ENCODE data around the gene RPL37.

RPL37 gene

GRCh38 chr5:40779561-40779960 is 55.5 kb downstream of the RPL37 start:
- Histone ChIP-seq H3K27me3 (ENCODE audit: control insufficient read depth, low read length) (no peaks in the 10 kb centered on the region), H3F3A (ENCODE audit: control insufficient read depth, insufficient read depth) (no peaks in the 10 kb centered on the region), H3K79me2 (ENCODE audit: control insufficient read depth, low read length) (peaks cover 59% of the 10 kb centered on the region), H4K20me1 (ENCODE audit: control insufficient read depth, insufficient read depth, low read depth, low read length) (peaks cover 8% of the 10 kb centered on the region; the same call in 1 of the 2 replicates), H3K4me2 (ENCODE audit: low read length) (no peak overlapping the region), H3K4me1 (ENCODE audit: control insufficient read depth, low read length) (no peaks in the 10 kb centered on the region), H3K9me3 (ENCODE audit: control insufficient read depth, insufficient read depth, low read length) (no peaks in the 10 kb centered on the region), H3K9me2 (replicated peaks; ENCODE audit: control insufficient read depth, low read length) (no peaks in the 10 kb centered on the region), H3K4me3 (ENCODE audit: low read length) (no peak overlapping the region), H3K36me3 (ENCODE audit: control insufficient read depth, low read length) (peaks cover 21% of the 10 kb centered on the region), H3K27ac (ENCODE audit: low read depth, low read length) (no peak overlapping the region)
- no peak for TF ChIP-seq CTCF (IDR thresholded peaks at IDR 0.05; ENCODE audit: low read depth, low read length, poor library complexity, severe bottlenecking)
- TF ChIP-seq EZH2phosphoT487 (IDR thresholded peaks at IDR 0.05; ENCODE audit: borderline replicate concordance, low read length): no peak

GRCh38 chr5:40778133-40778532 is 56.9 kb downstream of the RPL37 start:
- no peak overlapping the region for H3K27ac ChIP-seq (ENCODE audit: low read depth, low read length)
- no peaks in the 10 kb centered on the region for H3K9me3 ChIP-seq (ENCODE audit: control insufficient read depth, insufficient read depth, low read length)
- no peak overlapping the region for H3K4me3 ChIP-seq (ENCODE audit: low read length)
- H4K20me1 ChIP-seq (ENCODE audit: control insufficient read depth, insufficient read depth, low read depth, low read length): no peaks in the 10 kb centered on the region
- no peaks in the 10 kb centered on the region for H3K4me1 ChIP-seq (ENCODE audit: control insufficient read depth, low read length)
- peaks cover 26% of the 10 kb centered on the region for H3K36me3 ChIP-seq (ENCODE audit: control insufficient read depth, low read length)
- H3K79me2 ChIP-seq (ENCODE audit: control insufficient read depth, low read length): peaks cover 45% of the 10 kb centered on the region
- no peaks in the 10 kb centered on the region for H3F3A ChIP-seq (ENCODE audit: control insufficient read depth, insufficient read depth)
- no peak for TF ChIP-seq EZH2phosphoT487 (IDR thresholded peaks at IDR 0.05; ENCODE audit: borderline replicate concordance, low read length)
- TF ChIP-seq CTCF (IDR thresholded peaks at IDR 0.05; ENCODE audit: low read depth, low read length, poor library complexity, severe bottlenecking): no peak
- no peaks in the 10 kb centered on the region for H3K9me2 ChIP-seq (replicated peaks; ENCODE audit: control insufficient read depth, low read length)
- H3K27me3 ChIP-seq (ENCODE audit: control insufficient read depth, low read length): no peaks in the 10 kb centered on the region
- H3K4me2 ChIP-seq (ENCODE audit: low read length): no peak overlapping the region

GRCh38 chr5:40776658-40776977 is 58.4 kb downstream of the RPL37 start:
- no peaks in the 10 kb centered on the region for H4K20me1 ChIP-seq (ENCODE audit: control insufficient read depth, insufficient read depth, low read depth, low read length)
- peaks cover 30% of the 10 kb centered on the region for H3K79me2 ChIP-seq (ENCODE audit: control insufficient read depth, low read length)

GRCh38 chr5:40775846-40776657 is 59.0 kb downstream of the RPL37 start:
- Histone ChIP-seq H3K27me3 (ENCODE audit: control insufficient read depth, low read length) (no peaks in the 10 kb centered on the region), H3K79me2 (ENCODE audit: control insufficient read depth, low read length) (peaks cover 24% of the 10 kb centered on the region), H4K20me1 (ENCODE audit: control insufficient read depth, insufficient read depth, low read depth, low read length) (no peaks in the 10 kb centered on the region), H3K4me3 (ENCODE audit: low read length) (no peak overlapping the region), H3K9me3 (ENCODE audit: control insufficient read depth, insufficient read depth, low read length) (no peaks in the 10 kb centered on the region), H3K9me2 (replicated peaks; ENCODE audit: control insufficient read depth, low read length) (no peaks in the 10 kb centered on the region), H3K36me3 (ENCODE audit: control insufficient read depth, low read length) (peaks cover 38% of the 10 kb centered on the region), H3F3A (ENCODE audit: control insufficient read depth, insufficient read depth) (no peaks in the 10 kb centered on the region), H3K4me2 (ENCODE audit: low read length) (no peak overlapping the region), H3K4me1 (ENCODE audit: control insufficient read depth, low read length) (no peaks in the 10 kb centered on the region), H3K27ac (ENCODE audit: low read depth, low read length) (no peak overlapping the region)
- no peak for TF ChIP-seq CTCF (IDR thresholded peaks at IDR 0.05; ENCODE audit: low read depth, low read length, poor library complexity, severe bottlenecking)
- TF ChIP-seq EZH2phosphoT487 (IDR thresholded peaks at IDR 0.05; ENCODE audit: borderline replicate concordance, low read length): no peak

More at GRCh38 chr5:40776658-40776977, 58.4 kb downstream of the RPL37 start:
- no peak for TF ChIP-seq EZH2phosphoT487 (IDR thresholded peaks at IDR 0.05; ENCODE audit: borderline replicate concordance, low read length)
- peaks cover 33% of the 10 kb centered on the region for H3K36me3 ChIP-seq (ENCODE audit: control insufficient read depth, low read length)
- H3K4me3 ChIP-seq (ENCODE audit: low read length): no peak overlapping the region
- H3K27ac ChIP-seq (ENCODE audit: low read depth, low read length): no peak overlapping the region
- no peaks in the 10 kb centered on the region for H3K9me2 ChIP-seq (replicated peaks; ENCODE audit: control insufficient read depth, low read length)
- H3K4me1 ChIP-seq (ENCODE audit: control insufficient read depth, low read length): no peaks in the 10 kb centered on the region
- H3K4me2 ChIP-seq (ENCODE audit: low read length): no peak overlapping the region
- no peaks in the 10 kb centered on the region for H3K9me3 ChIP-seq (ENCODE audit: control insufficient read depth, insufficient read depth, low read length)
- H3K27me3 ChIP-seq (ENCODE audit: control insufficient read depth, low read length): no peaks in the 10 kb centered on the region
- no peaks in the 10 kb centered on the region for H3F3A ChIP-seq (ENCODE audit: control insufficient read depth, insufficient read depth)

Data from DOHH2 (cell line).